OCI-LY7 (cell line): ENCODE measurements around the gene SIDT1.

Experiments
- EZH2phosphoT487 ChIP-seq: fragments of 200-600 bp; sonication (generic); IDR thresholded peaks from 2 replicates; pipeline ENCODE4 v1.6.1; 2018; ENCODE audit warnings: low read depth, borderline replicate concordance, mild to moderate bottlenecking, mixed run types, antibody characterized with exemption, low read length, moderate library complexity, mixed read lengths
- TF ChIP-seq, protein P1 (sequence below): fragments of 200-600 bp; sonication (generic); conservative IDR thresholded peaks from 2 replicates; pipeline ENCODE4 v1.5.1; 2014; ENCODE audit warnings: mild to moderate bottlenecking, antibody characterized with exemption, low read length, moderate library complexity, mixed read lengths

DNA sequence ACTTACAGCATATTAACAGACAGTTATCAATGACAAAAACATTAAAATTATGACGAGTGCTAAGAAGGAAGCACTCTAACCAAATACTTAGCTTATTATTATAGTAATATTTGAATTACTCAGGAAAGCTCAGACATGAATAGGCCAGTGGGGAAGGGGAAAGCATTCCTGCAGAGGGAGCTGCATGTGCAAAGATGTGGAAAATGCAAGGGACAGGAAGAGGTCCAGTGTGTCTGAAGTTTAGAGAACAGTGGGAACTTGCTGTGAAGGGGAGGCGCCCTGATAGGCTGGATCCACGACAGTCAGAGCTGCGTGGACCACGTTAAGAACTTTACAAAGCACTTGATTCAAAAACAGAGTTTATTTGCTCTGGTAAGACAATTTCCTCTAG lies 16.2 kb upstream of the SIDT1 start:
- TF ChIP-seq, protein P1, sequence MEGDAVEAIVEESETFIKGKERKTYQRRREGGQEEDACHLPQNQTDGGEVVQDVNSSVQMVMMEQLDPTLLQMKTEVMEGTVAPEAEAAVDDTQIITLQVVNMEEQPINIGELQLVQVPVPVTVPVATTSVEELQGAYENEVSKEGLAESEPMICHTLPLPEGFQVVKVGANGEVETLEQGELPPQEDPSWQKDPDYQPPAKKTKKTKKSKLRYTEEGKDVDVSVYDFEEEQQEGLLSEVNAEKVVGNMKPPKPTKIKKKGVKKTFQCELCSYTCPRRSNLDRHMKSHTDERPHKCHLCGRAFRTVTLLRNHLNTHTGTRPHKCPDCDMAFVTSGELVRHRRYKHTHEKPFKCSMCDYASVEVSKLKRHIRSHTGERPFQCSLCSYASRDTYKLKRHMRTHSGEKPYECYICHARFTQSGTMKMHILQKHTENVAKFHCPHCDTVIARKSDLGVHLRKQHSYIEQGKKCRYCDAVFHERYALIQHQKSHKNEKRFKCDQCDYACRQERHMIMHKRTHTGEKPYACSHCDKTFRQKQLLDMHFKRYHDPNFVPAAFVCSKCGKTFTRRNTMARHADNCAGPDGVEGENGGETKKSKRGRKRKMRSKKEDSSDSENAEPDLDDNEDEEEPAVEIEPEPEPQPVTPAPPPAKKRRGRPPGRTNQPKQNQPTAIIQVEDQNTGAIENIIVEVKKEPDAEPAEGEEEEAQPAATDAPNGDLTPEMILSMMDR = no peak
- no peak for TF ChIP-seq EZH2phosphoT487
